Peyer's patch (tissue), 4 donors: ENCODE data around the gene FTO. TPM values are rescaled to one million over a fixed set of nuclear protein-coding genes. Genes with fewer than 3 reads are reported as not detected.

Experiments used
- DNase-seq, 3 donors: peaks; one replicate each; pipeline ENCODE4 v3.0.0-alpha.2; 2017 to 2019
- H3K27ac ChIP-seq, 4 donors: fragments of 200-600 bp; sonication (generic); one replicate each; pipeline ENCODE4 v1.5.1; 2016 to 2019
- H3K27me3 ChIP-seq, 2 donors: fragments of 200-600 bp; sonication (generic); one replicate each; pipeline ENCODE4 v1.5.1; 2019
- H3K36me3 ChIP-seq, 3 donors: fragments of 200-600 bp; sonication (generic); one replicate each; pipeline ENCODE4 v1.5.1; 2016 to 2019
- H3K4me1 ChIP-seq, 4 donors: fragments of 200-600 bp; sonication (generic); one replicate each; pipeline ENCODE4 v1.5.1; 2016 to 2019
- H3K4me3 ChIP-seq, 4 donors: fragments of 200-600 bp; sonication (generic); 1 replicate in 3 of 4; 2 replicates in 1 of 4; pipeline ENCODE4 v1.5.1; 2016 to 2019; ENCODE audit warnings: mild to moderate bottlenecking in 1 of 4
- H3K9me3 ChIP-seq, 4 donors: fragments of 200-600 bp; sonication (generic); one replicate each; pipeline ENCODE4 v1.5.1; 2016 to 2019; ENCODE audit warnings: mild to moderate bottlenecking in 1 of 4
- POLR2A ChIP-seq, 2 donors: fragments of 450-650 bp; IDR thresholded peaks; one replicate each; pipeline ENCODE4 v1.5.1; 2017; ENCODE audit warnings: antibody characterized with exemption in 2 of 2, mild to moderate bottlenecking in 2 of 2, moderate library complexity in 2 of 2
- total RNA-seq, 4 donors: library from RNA; depleted of rRNA; stranded (reverse); fragments of >200 nt; gene quantifications; one replicate each; pipeline ENCODE4 v1.1.0, GENCODE V29; 2016
- TF ChIP-seq, protein P1 (sequence below), 6 experiments: fragments of 450-650 bp in 4 of 6; fragments of 200-600 bp in 2 of 6; sonication (generic) in 1 of 6; IDR thresholded peaks; one replicate each; pipeline ENCODE4 v1.5.1; 2017 to 2019; ENCODE audit warnings: antibody characterized with exemption in 6 of 6, mild to moderate bottlenecking in 3 of 6, moderate library complexity in 1 of 6

The FTO gene
- total RNA-seq, 4 donors from 2014 or later: 37.0 to 95.7 (median 45.1) TPM

DNA sequence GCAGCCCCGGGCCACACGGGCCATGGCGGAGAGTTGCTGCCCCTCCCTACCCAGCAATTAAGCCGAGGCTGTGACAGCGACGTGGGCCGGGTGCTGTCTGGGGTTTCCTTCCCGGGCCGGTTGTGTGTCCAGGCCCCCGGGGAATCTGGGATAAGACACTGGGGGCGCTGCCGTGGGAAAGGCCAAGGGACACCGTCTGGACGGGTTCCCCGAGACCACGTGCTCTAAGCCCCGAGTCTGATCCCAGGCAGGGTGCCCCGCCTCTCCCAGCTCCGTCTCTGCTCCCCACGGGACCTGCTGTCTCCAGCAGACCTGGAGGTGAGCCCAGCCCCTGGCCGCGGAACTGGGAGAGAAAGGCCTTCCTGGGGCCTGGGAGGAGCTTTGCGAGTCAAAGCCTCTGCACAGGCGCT, 490.4 kb downstream of the FTO start:
- no peaks in the 10 kb centered on the region for H3K27me3 ChIP-seq
- H3K36me3 ChIP-seq: no peaks in the 10 kb centered on the region
- TF ChIP-seq, protein P1, sequence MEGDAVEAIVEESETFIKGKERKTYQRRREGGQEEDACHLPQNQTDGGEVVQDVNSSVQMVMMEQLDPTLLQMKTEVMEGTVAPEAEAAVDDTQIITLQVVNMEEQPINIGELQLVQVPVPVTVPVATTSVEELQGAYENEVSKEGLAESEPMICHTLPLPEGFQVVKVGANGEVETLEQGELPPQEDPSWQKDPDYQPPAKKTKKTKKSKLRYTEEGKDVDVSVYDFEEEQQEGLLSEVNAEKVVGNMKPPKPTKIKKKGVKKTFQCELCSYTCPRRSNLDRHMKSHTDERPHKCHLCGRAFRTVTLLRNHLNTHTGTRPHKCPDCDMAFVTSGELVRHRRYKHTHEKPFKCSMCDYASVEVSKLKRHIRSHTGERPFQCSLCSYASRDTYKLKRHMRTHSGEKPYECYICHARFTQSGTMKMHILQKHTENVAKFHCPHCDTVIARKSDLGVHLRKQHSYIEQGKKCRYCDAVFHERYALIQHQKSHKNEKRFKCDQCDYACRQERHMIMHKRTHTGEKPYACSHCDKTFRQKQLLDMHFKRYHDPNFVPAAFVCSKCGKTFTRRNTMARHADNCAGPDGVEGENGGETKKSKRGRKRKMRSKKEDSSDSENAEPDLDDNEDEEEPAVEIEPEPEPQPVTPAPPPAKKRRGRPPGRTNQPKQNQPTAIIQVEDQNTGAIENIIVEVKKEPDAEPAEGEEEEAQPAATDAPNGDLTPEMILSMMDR (IDR thresholded peaks at IDR 0.05): no peak
- TF ChIP-seq POLR2A (IDR thresholded peaks at IDR 0.05): no peak
- no peak overlapping the region for H3K4me3 ChIP-seq
- H3K9me3 ChIP-seq: no peaks in the 10 kb centered on the region
- H3K27ac ChIP-seq: no peak overlapping the region
- no peak for DNase-seq
- H3K4me1 ChIP-seq: no peaks in the 10 kb centered on the region

DNA sequence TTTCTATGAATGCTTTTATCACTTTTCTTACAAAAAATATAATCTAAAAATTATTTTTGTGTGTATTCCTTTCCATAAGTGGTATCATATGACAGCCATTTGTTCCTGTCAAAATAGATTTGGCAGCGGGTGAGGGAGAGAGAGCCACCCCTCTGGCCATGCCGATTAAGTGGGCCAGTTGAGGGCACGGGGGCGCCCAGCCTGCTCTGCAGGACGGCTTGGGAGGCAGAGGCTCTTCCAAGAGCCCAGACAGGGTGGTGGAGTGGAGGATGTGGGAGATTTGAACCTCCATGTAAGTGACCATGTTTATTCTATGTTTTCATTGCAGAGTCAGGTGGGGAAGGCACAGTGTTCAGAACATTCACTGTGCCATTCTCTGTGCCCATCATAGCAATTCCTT, 493.8 kb downstream of the FTO start:
- no peak for DNase-seq
- no peaks in the 10 kb centered on the region for H3K4me1 ChIP-seq
- TF ChIP-seq POLR2A (IDR thresholded peaks at IDR 0.05): no peak
- TF ChIP-seq, protein P1 (IDR thresholded peaks at IDR 0.05): no peak

DNA sequence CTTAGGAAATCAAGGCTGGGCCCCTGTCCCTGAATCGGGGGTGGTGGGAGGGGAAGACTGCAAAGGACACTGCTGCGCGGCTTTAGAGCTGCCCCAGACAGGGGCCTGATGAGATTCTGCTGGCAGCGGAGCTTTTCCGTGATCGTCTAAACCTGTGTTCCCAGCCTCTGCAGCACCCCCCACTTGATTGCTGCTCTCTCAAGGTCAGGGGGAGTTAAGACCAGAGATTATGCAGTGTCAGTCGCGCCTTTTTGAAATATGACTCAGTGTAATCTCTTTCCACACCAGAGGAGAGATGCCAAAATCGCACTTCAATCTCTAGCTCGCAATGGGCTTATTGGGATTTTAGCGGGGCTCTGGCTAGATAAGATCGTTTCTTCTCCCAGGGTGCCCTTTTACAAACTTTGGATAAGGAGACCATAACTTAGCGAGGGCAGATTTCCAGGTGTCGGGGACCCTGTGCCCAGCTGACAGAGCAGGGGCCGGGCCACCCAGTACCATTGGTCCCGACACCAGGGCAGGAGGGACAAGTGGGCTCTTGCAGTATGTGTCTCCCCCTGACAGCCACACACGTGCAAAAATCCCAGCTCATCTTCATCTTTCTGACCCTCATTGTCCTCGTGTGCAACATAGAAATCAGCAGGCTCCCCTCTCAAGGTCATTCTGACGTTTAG, 495.7 kb downstream of the FTO start:
- no peaks in the 10 kb centered on the region for H3K27me3 ChIP-seq
- DNase-seq: no peak
- no peak for TF ChIP-seq POLR2A (IDR thresholded peaks at IDR 0.05)
- TF ChIP-seq, protein P1 (IDR thresholded peaks at IDR 0.05): no peak
- H3K4me1 ChIP-seq: no peaks in the 10 kb centered on the region
- H3K9me3 ChIP-seq: no peaks in the 10 kb centered on the region
- H3K36me3 ChIP-seq: no peaks in the 10 kb centered on the region
- no peak overlapping the region for H3K27ac ChIP-seq
- H3K4me3 ChIP-seq: no peak overlapping the region

More for the DNA sequence above, 493.8 kb downstream of the FTO start:
- Histone ChIP-seq H3K27ac (no peak overlapping the region), H3K4me3 (no peak overlapping the region), H3K27me3 (no peaks in the 10 kb centered on the region), H3K36me3 (no peaks in the 10 kb centered on the region), H3K9me3 (no peaks in the 10 kb centered on the region)

DNA sequence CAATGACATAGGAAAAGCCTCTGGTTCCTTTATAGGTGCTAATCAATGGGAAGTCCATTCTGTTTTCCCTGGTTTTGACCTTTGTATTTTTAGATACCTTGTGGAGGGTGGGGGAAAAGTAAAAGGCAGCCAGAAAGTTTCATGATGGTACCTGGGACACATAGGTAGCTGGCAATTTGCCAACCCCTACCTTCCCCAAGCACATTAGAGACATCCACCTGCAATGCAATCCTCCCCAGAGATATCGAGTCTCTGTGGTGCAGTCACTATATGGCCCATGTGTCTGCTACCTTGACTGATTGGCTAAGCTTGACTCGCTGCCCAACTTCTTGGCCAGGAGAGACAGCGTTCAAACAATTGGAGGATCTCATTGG, 496.2 kb downstream of the FTO start:
- Histone ChIP-seq H3K27me3 (no peaks in the 10 kb centered on the region), H3K4me3 (no peak overlapping the region), H3K36me3 (no peaks in the 10 kb centered on the region), H3K27ac (no peak overlapping the region), H3K9me3 (no peaks in the 10 kb centered on the region), H3K4me1 (no peaks in the 10 kb centered on the region)
- no peak for TF ChIP-seq POLR2A (IDR thresholded peaks at IDR 0.05)
- TF ChIP-seq, protein P1 (IDR thresholded peaks at IDR 0.05): no peak
- no peak for DNase-seq

DNA sequence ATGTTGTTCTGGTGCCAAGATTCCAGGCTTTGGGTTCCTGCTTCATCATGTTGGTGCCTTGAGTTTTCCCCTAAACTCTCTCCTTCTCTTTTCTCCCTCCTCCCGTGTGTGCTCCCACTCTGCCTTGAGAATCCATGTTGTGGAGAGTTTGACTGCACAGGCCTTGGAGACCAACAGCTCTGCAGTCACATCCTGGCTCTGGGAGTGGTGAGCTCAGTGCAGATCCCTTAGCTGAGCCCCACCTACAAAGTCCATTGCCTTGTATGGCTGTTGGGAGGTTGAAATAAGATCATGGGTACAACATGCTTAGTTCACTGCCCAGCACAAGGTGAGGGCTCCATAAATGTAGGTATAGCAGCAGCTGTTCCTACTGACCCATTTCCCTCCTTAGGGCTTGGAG, 496.8 kb downstream of the FTO start:
- TF ChIP-seq, protein P1 (IDR thresholded peaks at IDR 0.05): no peak
- no peak for TF ChIP-seq POLR2A (IDR thresholded peaks at IDR 0.05)
- H3K27me3 ChIP-seq: no peaks in the 10 kb centered on the region
- no peaks in the 10 kb centered on the region for H3K4me1 ChIP-seq
- no peaks in the 10 kb centered on the region for H3K9me3 ChIP-seq
- no peak for DNase-seq
- H3K27ac ChIP-seq: no peak overlapping the region
- H3K4me3 ChIP-seq: no peak overlapping the region
- H3K36me3 ChIP-seq: no peaks in the 10 kb centered on the region

DNA sequence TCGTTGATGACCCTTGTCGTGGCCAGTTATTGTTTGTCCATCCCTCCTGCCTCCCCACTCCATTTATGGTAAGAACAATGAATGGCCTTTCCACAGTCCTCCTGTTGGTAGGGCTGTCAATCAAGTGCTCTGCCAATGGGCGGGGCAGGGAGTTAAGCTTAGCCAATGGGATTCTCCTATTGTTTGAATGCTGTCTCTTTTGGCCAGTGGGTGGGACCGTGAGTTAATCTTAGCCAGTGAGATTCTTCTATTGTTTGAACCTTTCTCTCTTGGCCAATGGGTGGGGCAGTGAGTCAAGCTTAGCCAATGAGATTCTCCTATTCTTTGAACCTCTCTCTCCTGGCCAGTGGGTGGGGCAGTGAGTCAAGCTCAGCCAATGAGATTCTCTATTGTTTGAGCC, 497.2 kb downstream of the FTO start:
- Histone ChIP-seq H3K36me3 (no peaks in the 10 kb centered on the region), H3K27me3 (no peaks in the 10 kb centered on the region), H3K4me3 (no peak overlapping the region), H3K4me1 (no peaks in the 10 kb centered on the region), H3K9me3 (no peaks in the 10 kb centered on the region), H3K27ac (no peak overlapping the region)
- DNase-seq: no peak
- TF ChIP-seq, protein P1 (IDR thresholded peaks at IDR 0.05): no peak
- no peak for TF ChIP-seq POLR2A (IDR thresholded peaks at IDR 0.05)
